Measurements from ENCODE around the gene ITGA3. TPM values are rescaled to one million over a fixed set of nuclear protein-coding genes. Genes with fewer than 3 reads are reported as not detected.

The ITGA3 gene
- total RNA-seq, 1 donor from 2014 or later: 83.1 TPM

- no peak for ATAC-seq
Measured at GRCh38 chr17:50110591-50111349, 54.9 kb downstream of the ITGA3 start.

DNA sequence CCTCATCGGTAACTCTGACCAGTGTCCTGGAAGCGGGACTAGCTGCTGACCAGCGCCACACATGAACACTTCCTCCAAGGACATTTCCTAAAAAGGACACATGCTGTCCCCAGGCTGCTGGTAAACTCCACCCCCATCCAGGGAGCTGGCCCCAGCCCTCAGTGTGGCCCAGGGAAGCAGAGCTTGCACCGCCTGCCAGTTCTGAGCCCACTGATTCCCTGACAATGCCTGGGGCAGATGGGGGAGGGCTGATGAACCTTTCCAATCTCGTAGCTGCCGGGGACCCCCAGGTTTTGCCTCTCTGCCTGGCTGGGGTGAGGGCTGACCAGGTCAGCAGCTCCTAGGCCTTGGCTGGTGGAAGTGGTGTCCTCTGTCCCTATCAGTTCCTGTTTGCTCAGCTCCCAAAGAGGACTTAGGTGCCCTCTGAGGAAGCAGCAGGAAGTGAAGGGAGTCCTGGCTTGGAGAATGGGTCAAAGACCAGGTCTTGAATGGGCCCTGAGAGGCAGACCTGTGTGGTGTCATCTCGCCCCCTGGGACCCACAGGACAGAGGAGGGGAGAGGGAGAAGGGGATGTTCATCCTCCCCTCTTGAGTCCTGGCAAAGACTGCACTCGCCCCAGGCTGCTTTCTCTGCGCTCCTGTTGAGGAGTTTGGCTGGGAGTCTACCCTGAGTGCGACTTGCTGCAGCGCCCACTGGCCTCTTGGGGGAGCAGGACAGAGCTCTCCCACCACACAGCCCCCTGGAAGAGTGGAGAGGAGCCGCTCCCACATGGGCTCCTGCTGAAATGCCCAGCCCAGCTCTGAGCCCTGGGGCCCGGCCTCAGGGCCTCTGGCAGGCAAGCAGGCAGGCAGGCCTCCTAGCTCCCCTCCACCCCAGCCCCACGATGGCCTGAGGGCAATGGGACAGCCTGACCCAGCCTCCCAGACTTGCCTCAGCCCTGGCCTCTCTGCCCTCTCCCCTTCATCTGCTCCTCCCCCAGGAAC, 56.1 kb downstream of the ITGA3 start:
- no peak for ATAC-seq

- ATAC-seq: peak; percentile 22
Measured at GRCh38 chr17:50112694-50113093, 56.8 kb downstream of the ITGA3 start.

- ATAC-seq: no peak
Measured at GRCh38 chr17:50113624-50114320, 57.9 kb downstream of the ITGA3 start.

DNA sequence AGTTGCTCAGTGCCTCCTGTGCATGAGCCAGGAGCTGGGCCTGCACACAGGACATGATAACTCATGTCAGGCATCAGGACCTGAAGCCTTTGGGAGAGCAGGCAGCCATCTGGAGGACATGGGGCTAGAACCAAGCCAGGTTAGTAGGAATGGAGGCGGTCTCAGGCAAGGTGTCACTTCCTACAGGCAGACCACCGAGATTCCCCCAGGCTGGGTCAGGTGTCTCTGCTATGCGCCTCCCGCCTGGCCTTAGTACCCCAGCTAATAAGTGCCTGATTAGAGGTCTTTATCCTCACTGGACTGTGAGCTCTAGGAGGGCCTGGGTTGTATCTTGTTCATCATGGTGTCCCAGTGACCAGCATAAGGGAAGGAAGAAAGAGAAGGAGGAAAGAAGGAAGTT, 58.5 kb downstream of the ITGA3 start:
- no peak for ATAC-seq

- peak; percentile 12 for ATAC-seq
Measured at GRCh38 chr17:50114849-50115357, 59.0 kb downstream of the ITGA3 start.

GRCh38 chr17:50115756-50116155, 59.8 kb downstream of the ITGA3 start:
- ATAC-seq: no peak

GRCh38 chr17:50117202-50118051, 61.5 kb downstream of the ITGA3 start:
- ATAC-seq: peak; percentile 55

- no peak for ATAC-seq
Measured at GRCh38 chr17:50118076-50118827, 62.3 kb downstream of the ITGA3 start.

GRCh38 chr17:50118828-50119218, 62.9 kb downstream of the ITGA3 start:
- ATAC-seq: no peak

- no peak for ATAC-seq
Measured at GRCh38 chr17:50120475-50121253, 64.8 kb downstream of the ITGA3 start.

- no peak for ATAC-seq
Measured at GRCh38 chr17:50122945-50123344, 67.0 kb downstream of the ITGA3 start.

DNA sequence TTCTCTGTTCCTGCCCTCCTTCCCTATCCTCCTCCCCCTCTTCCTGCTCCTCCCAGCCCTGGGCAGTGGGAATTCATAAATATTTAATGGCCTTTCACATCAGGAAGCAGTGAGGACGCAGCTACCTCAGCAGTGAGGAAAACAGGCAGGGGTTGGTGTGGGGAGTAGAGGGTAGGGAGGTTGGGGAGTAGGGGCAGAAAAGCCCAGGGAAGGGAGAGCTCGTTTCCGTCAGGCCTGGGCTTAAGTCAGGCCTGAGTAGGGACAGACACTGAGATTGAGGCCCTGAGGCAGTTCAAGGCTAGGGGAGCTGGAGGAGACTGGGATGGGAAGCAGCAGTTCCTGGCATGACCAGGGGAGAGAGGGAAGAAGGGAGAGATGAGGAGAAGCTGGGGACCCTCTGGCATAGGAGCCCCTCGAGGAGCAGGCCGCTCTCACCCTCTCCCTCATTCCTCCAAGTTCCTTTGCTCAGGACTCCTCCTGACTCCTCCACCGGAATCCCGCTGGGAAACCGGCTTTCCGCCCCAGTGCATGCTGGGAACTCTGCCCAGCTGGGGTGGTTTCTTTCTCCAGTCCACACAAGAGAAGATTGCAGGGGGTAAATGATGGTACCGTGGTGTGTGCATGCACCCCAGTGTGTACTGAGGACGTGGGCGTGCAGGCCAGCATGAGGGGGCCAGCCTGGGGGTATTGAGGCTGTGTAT, 67.9 kb downstream of the ITGA3 start:
- ATAC-seq: no peak

DNA sequence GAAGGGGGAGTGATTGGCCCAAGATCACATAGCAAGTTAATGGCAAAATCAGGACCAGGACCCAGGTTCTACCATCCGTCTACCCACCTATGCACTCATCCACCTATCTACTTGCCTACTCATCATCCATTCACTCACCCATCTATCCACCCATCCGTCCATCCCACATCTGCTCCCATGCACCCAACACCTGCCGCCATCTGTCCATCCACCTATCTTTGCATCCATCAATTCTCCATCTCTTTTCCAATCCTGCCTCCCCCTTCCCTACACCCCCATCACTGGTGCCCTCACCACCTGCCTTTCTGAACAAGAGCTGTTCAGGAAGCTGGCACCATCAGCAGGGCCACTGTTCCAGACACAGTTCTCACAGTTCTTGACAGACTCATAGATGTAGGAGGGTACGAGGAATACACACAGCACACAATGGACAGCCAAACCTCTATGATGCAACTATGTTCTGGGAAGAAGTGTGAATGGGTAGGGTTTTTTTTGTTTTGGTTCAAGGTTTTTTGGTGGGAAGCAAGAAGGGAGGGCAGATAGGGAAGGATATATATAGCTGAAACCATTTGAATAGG, 69.6 kb downstream of the ITGA3 start:
- no peak for ATAC-seq

DNA sequence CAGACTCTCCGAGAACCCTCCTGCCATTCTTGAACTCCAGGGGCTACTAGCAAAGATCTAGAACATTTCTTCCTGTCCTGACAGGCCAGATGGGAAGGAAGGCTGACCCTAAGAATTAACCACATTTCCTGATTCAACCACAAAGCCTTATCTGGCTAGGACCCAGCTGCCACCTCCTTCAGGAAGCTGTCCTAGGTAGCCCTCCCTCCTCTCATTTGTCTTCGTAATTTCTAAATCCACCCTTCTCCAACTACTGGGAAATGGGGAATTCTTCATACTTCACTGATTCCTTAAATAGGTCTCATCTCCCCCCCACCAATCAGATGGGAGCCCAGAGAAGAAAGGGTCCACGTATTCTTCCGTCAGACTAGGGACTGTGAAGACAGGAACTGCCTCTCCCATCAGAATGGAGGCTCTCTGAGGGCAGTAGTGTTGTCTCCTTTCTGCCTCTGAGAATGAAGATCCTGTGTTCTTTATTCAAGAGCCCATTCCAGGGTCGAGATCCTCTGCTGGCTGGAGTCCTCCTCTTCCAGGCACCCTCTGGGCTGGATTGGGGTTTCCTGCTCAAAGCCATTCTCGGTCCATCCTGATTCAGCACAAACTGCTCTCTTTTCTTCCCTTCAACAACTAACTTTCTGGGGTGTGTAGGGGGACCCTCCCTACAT, 71.9 kb downstream of the ITGA3 start:
- no peak for ATAC-seq

DNA sequence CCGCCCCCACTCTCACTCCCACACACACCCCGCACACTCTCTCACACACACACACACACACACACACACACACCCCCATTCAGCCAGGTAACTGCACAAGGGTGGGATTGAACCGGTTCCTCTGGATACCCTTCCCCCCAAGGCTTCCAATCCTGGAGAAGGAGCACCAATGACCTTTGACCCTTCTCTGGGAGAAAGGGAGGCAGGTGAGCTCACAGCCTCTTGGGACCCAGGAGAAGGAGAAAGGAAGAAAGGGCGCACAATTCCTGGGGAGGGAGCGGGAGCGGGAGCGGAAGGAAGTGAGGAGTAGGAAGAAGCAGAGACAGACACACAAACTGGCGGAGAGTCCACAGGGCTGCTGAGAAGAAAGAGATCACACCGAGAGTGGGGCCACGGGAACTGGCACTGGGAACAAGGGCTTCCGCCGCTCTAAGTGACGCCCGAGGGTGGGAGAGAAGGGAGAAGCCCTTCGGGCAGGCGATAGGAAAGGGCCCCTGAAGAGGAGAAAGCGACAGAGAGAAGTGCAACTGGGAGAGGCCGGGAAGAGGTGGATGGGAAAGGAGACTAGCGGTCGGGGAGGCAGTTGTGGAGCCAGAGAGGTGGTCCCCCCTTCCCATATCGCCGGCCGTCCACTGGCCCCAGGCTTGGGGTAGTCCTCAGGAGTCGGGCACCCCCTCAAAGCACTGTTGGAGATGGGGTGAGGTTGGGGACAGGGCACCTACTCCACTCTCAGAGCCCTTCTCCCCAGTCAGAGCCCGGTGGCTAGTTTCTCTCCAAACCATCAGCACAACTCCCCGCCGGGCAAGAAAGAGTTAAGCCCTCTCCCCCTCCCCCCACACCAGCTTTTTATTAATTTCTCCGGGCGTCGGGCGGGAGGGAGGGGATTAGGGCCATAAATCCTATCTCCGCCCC, 72.8 kb downstream of the ITGA3 start:
- ATAC-seq: no peak

DNA sequence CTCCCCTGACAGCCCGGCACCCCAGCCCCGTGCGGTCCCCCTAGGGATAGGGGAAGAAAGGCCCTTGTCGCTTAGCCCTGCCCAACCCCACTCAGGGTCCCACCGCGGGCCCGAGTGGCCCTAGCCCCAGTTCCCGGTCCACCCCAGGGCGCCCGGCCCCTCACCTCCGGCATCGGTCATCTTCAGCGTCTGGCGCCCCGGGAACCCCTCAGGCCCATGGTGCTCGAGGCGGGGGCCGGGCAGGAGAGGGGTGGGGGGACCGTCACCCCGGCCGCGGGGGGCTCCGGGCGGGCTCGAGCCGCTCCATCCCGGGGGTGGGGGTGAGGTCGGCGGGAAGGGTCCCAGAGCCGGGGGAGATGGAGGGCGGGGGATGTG, 73.4 kb downstream of the ITGA3 start:
- ATAC-seq: peak; percentile 12
